Fibroblast of the aortic adventitia (primary cell): Measurements from ENCODE around the gene TRANK1. TPM values are rescaled to one million over a fixed set of nuclear protein-coding genes. Genes with fewer than 3 reads are reported as not detected.
"Not testable (repeated sequence)": the region's sequence is repeated elsewhere in the genome, so short reads cannot be mapped to it uniquely, and the experiment has no call there.

ENCODE experiments used
- DNase-seq: peaks from one replicate; pipeline ENCODE4 v3.0.0-alpha.2; 2010; ENCODE audit warnings: low read depth
- H3K4me3 ChIP-seq: 2 replicates; pipeline ENCODE4 v1.5.1; 2011; ENCODE audit warnings: low read depth, mild to moderate bottlenecking, control low read depth, low read length, moderate library complexity
- total RNA-seq: library from RNA; depleted of rRNA; stranded (reverse); fragments of >200 nt; gene quantifications from 2 replicates; pipeline ENCODE4 v1.2.3, GENCODE V29; 2012; ENCODE audit warnings: low replicate concordance
- TF ChIP-seq, protein P1 (sequence below): IDR thresholded peaks from 2 replicates; pipeline ENCODE4 v1.5.1; 2011; ENCODE audit warnings: mild to moderate bottlenecking, low read length, control low read depth, inconsistent platforms; ENCODE audit not compliant: insufficient read depth

Gene TRANK1
- total RNA-seq, 1 donor: 32.9 TPM

DNA sequence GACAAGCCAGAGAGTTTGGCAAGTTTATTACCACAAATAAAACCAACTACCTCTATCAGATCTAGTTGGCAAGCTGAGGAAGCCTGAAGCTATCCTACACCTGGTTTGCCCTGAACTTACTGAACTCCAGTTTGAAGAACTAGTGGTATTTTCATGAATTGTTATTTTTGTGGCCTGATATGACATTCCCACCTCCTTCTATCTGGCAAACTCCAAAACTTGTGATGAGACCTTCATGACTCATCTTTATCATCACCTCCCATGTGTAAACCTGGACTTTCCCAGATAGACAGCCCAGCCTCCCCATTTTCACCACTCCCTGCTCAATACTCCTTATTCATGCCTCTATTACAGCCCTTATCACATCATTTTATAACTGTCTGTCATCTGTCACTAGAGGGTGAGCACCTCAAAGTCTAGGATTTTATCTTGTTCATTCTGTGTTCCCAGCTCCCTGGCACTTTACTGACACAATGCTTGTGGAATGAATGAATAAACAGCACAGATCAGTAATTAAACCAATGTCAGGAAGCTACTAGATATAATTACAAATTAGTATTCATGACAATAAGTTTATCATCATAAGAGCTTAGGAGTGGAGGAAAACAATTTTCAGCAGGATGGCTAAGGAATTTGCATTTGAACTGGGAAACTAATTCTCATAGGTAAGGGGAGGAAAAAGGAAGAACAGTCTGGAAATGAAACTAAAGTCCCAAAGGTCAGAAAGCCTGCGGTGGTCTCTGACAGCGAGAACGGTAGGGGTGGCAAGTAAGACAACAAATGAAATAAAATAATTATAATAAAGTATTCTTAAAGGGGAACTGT is 13.2 kb upstream of the TRANK1 start:
- TF ChIP-seq, protein P1, sequence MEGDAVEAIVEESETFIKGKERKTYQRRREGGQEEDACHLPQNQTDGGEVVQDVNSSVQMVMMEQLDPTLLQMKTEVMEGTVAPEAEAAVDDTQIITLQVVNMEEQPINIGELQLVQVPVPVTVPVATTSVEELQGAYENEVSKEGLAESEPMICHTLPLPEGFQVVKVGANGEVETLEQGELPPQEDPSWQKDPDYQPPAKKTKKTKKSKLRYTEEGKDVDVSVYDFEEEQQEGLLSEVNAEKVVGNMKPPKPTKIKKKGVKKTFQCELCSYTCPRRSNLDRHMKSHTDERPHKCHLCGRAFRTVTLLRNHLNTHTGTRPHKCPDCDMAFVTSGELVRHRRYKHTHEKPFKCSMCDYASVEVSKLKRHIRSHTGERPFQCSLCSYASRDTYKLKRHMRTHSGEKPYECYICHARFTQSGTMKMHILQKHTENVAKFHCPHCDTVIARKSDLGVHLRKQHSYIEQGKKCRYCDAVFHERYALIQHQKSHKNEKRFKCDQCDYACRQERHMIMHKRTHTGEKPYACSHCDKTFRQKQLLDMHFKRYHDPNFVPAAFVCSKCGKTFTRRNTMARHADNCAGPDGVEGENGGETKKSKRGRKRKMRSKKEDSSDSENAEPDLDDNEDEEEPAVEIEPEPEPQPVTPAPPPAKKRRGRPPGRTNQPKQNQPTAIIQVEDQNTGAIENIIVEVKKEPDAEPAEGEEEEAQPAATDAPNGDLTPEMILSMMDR: no peak
- no peak overlapping the region for H3K4me3 ChIP-seq
- DNase-seq: peak; percentile 72

DNA sequence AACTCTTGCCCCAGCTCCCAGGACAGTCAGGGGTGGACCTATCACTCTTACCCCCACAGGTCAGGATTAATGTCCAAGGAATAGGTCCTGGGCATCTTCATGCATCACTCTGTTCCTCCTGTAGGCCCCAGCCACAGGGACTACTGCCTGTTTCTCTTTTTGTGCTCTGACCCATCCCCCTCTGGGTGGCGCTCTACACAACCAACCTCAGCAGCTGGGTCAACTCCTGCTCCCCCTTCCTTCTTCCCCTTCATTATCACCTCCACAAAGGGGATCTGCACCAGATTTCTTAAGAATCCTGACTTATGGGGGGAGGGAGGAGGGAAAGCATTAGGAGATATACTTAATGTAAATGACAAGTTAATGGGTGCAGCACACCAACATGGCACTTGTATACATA is 12.2 kb upstream of the TRANK1 start:
- TF ChIP-seq, protein P1: no peak
- DNase-seq: no peak
- H3K4me3 ChIP-seq: no peak overlapping the region

DNA sequence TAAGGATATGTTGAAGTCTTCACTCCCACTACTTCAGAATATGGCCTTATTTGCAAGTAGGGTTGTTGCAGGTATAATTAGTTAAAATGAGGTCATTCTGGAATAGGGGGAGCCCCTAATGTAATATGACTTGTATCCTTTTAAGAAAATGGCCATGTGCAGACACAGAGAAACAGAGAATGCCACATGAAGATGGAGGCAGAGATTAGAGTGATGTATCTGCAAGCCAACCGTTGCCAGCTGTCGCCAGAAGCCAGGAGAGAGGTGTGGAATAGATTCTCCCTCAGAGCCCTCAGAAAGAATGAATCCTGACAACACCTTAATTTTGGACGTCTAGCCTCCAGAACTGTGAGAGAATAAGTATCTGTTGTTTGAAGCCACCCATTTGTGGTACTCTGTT is 11.3 kb upstream of the TRANK1 start:
- TF ChIP-seq, protein P1: no peak
- no peak for DNase-seq
- no peak overlapping the region for H3K4me3 ChIP-seq

DNA sequence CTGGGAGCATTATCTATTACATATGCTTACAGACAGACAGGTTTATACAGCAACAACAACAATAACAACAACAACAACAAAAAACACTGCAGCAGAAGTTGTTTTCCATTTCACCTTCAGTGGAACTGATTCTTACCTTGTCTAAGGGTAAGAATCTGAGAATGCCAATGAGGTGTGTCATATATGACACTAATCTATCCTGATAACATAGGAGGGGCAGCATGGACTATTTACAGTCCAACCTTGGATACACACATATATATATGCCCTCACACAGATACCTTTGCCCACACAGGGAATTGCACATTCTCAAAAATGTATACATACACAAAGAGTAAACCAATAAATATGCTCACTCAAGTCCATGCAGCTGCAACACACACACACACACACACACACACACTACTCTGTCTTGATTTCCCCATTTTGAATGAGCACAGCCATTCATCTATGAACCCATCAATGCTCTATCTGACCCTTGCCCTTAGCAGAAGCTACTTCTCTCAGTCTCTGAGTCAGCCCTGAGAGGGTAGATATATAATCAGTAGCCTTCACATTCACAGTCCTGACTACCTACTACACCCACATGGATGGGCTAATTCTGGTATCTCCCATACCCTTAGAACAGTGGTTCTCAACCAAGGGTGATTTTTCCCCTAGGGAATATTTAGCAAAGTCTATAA is 9.7 kb upstream of the TRANK1 start:
- TF ChIP-seq, protein P1: no peak

DNA sequence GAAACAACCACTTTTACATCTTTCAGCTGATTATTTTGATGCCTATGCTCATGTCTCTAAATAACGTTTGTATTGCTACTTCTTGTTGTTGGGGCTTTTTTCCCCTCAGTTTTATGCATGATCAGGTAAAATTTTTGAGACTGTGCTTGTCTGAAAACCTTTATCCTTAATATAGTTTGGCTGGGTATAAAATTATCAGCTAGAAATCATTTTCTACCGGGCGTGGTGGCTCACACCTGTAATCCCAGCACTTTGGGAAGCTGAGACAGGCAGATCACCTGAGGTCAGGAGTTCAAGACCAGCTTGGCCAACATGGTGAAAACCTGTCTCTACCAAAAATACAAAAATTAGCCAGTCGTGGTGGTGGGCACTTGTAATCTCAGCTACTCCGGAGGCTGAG is 3.0 kb upstream of the TRANK1 start:
- not testable (repeated sequence) for H3K4me3 ChIP-seq, DNase-seq

More for the DNA sequence above, 9.7 kb upstream of the TRANK1 start:
- no peak for DNase-seq
- no peak overlapping the region for H3K4me3 ChIP-seq

DNA sequence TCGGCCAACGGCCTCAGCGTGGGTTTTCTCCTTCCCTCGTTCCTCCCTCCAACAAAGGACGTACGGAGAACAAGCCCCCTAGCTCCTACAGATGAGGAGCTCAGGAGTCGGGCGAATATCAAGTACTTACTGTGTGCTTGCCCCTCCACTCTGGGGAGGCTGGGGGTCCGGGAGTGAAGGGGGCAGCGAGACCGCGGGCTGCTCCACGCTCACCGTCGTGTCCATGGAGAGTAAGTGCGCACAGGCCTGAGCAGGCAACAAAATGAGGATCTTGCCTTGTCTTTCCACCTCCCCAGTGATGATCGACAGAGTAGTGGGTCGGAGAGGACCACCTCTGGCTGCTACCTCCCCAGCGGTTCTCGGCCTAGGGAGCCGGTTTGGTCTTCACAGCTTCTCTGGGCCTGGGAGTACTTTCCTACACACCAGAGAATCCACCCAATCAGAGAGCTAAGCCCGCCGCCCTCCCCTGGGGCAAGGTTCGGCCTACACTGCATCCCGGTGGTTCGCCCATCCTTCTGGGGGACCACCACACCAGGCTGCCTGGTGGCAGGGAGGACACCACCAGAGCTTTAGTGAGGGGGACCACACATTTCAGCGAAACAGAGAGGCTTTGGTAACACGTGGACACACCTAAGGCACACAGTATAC is 603 bp upstream of the TRANK1 start:
- no peak for DNase-seq
- peak overlapping the region; percentile 77 for H3K4me3 ChIP-seq
- TF ChIP-seq, protein P1: no peak
